HCT116 (cell line): ENCODE results near the gene CLVS2.

Experiments
- JUND ChIP-seq: IDR thresholded peaks from 2 replicates; pipeline ENCODE4 v1.6.1; 2012
- POLR2A ChIP-seq: IDR thresholded peaks from 2 replicates; pipeline ENCODE4 v1.7.0; 2011; ENCODE audit warnings: borderline replicate concordance; ENCODE audit not compliant: insufficient read depth, insufficient read length; ENCODE audit errors: extremely low read depth
- POLR2AphosphoS5 ChIP-seq: IDR thresholded peaks from 2 replicates; pipeline ENCODE4 v1.6.1; 2011; ENCODE audit warnings: mild to moderate bottlenecking, low read depth, low read length, moderate library complexity
- RAD21 ChIP-seq: IDR thresholded peaks from 2 replicates; pipeline ENCODE4 v1.6.1; 2012; ENCODE audit warnings: low read depth, mild to moderate bottlenecking
- YY1 ChIP-seq: IDR thresholded peaks from 2 replicates; pipeline ENCODE4 v1.6.1; 2011; ENCODE audit warnings: low read length, low read depth, moderate library complexity, mild to moderate bottlenecking; ENCODE audit not compliant: insufficient replicate concordance; ENCODE audit errors: extremely low read depth
- TF ChIP-seq, protein P1 (sequence below): IDR thresholded peaks from 2 replicates; pipeline ENCODE4 v1.6.1; 2012; ENCODE audit warnings: low read depth
- TF ChIP-seq, protein P2 (sequence below), 3 experiments: fragments of 200-600 bp in 1 of 3; sonication (generic) in 1 of 3; IDR thresholded peaks in 2 of 3; conservative IDR thresholded peaks in 1 of 3; 2 replicates each; pipeline ENCODE4 v1.5.1; 2012 to 2017; ENCODE audit warnings: low read depth in 2 of 3, low read length in 2 of 3, antibody characterized with exemption in 1 of 3, borderline replicate concordance in 1 of 3, control low read depth in 1 of 3, mild to moderate bottlenecking in 1 of 3, mixed read lengths in 1 of 3, mixed run types in 1 of 3, moderate library complexity in 1 of 3; ENCODE audit not compliant: insufficient read depth in 1 of 3
- TF ChIP-seq, protein P3 (sequence below): IDR thresholded peaks from 2 replicates; pipeline ENCODE4 v1.6.1; 2012

DNA sequence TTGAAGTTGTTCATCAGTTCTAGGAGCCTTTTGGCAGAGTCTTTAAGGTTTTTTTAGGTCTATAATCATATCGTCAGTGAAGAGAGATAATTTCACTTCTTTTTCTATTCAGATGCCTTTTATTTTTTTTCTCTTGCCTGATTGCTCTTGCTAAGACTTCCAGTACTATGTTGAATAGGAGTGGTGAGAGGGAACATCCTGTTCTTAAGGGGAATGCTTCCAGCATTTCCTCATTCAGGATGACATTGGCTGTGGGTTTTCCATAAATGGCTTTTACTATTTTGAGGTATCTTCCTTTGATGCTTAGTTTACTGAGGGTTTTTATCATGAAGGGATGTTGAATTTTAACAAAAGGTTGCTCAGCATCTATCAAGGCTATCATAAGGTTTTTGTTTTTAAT lies 109.5 kb downstream of the CLVS2 start:
- TF ChIP-seq, protein P1, sequence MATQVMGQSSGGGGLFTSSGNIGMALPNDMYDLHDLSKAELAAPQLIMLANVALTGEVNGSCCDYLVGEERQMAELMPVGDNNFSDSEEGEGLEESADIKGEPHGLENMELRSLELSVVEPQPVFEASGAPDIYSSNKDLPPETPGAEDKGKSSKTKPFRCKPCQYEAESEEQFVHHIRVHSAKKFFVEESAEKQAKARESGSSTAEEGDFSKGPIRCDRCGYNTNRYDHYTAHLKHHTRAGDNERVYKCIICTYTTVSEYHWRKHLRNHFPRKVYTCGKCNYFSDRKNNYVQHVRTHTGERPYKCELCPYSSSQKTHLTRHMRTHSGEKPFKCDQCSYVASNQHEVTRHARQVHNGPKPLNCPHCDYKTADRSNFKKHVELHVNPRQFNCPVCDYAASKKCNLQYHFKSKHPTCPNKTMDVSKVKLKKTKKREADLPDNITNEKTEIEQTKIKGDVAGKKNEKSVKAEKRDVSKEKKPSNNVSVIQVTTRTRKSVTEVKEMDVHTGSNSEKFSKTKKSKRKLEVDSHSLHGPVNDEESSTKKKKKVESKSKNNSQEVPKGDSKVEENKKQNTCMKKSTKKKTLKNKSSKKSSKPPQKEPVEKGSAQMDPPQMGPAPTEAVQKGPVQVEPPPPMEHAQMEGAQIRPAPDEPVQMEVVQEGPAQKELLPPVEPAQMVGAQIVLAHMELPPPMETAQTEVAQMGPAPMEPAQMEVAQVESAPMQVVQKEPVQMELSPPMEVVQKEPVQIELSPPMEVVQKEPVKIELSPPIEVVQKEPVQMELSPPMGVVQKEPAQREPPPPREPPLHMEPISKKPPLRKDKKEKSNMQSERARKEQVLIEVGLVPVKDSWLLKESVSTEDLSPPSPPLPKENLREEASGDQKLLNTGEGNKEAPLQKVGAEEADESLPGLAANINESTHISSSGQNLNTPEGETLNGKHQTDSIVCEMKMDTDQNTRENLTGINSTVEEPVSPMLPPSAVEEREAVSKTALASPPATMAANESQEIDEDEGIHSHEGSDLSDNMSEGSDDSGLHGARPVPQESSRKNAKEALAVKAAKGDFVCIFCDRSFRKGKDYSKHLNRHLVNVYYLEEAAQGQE: no peak
- TF ChIP-seq RAD21 (no peak), JUND (no peak), YY1 (no peak), POLR2AphosphoS5 (no peak), POLR2A (no peak)
- TF ChIP-seq, protein P2, sequence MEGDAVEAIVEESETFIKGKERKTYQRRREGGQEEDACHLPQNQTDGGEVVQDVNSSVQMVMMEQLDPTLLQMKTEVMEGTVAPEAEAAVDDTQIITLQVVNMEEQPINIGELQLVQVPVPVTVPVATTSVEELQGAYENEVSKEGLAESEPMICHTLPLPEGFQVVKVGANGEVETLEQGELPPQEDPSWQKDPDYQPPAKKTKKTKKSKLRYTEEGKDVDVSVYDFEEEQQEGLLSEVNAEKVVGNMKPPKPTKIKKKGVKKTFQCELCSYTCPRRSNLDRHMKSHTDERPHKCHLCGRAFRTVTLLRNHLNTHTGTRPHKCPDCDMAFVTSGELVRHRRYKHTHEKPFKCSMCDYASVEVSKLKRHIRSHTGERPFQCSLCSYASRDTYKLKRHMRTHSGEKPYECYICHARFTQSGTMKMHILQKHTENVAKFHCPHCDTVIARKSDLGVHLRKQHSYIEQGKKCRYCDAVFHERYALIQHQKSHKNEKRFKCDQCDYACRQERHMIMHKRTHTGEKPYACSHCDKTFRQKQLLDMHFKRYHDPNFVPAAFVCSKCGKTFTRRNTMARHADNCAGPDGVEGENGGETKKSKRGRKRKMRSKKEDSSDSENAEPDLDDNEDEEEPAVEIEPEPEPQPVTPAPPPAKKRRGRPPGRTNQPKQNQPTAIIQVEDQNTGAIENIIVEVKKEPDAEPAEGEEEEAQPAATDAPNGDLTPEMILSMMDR (IDR thresholded peaks at IDR 0.05 in 2 of 3, conservative IDR thresholded peaks at IDR 0.05 in 1 of 3; ENCODE audit: borderline replicate concordance in 1 of 3, insufficient read depth in 1 of 3, low read depth in 2 of 3, low read length in 2 of 3): no peak
- TF ChIP-seq, protein P3, sequence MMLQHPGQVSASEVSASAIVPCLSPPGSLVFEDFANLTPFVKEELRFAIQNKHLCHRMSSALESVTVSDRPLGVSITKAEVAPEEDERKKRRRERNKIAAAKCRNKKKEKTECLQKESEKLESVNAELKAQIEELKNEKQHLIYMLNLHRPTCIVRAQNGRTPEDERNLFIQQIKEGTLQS: no peak
